Keratinocyte (primary cell): ENCODE data around the gene CHTOP. TPM values are rescaled to one million over a fixed set of nuclear protein-coding genes. Genes with fewer than 3 reads are reported as not detected.
A peak's percentile ranks its signal among the peaks of the same experiment; 100 is the strongest.

ENCODE experiments used
- DNase-seq: peaks from one replicate; pipeline ENCODE4 v3.0.0-alpha.2; 2011; ENCODE audit warnings: low read depth, missing footprints, low spot score
- FAIRE-seq: peaks from 2 replicates; lab custom pipeline; 2011; peaks lifted over from hg19 to GRCh38; lab: Jason Lieb, UNC
- H2AFZ ChIP-seq: 2 replicates; pipeline ENCODE4 v1.6.0; 2012; ENCODE audit warnings: low read length, control low read depth, inconsistent platforms; ENCODE audit not compliant: control insufficient read depth
- H3K27ac ChIP-seq: 2 replicates; pipeline ENCODE4 v1.5.1; 2011; ENCODE audit warnings: low read length; ENCODE audit not compliant: control insufficient read depth, insufficient read depth
- H3K27me3 ChIP-seq: 3 replicates; pipeline ENCODE4 v1.6.0; 2011; ENCODE audit warnings: low read length; ENCODE audit not compliant: control insufficient read depth, insufficient read depth; ENCODE audit errors: extremely low read depth
- H3K36me3 ChIP-seq, 2 experiments: 2 replicates in 1 of 2; 3 replicates in 1 of 2; pipeline ENCODE4 v1.5.1; 2011; ENCODE audit warnings: low read length in 2 of 2, mild to moderate bottlenecking in 1 of 2; ENCODE audit not compliant: control insufficient read depth in 2 of 2, insufficient read depth in 2 of 2; ENCODE audit errors: extremely low read depth in 1 of 2
- H3K4me1 ChIP-seq: 3 replicates; pipeline ENCODE4 v1.5.1; 2011; ENCODE audit warnings: low read length; ENCODE audit not compliant: control insufficient read depth, insufficient read depth; ENCODE audit errors: extremely low read depth
- H3K4me2 ChIP-seq: 3 replicates; pipeline ENCODE4 v1.6.0; 2011; ENCODE audit warnings: low read depth, low read length; ENCODE audit not compliant: control insufficient read depth, insufficient read depth; ENCODE audit errors: extremely low read depth
- H3K4me3 ChIP-seq, 3 experiments: fragments of 200-600 bp in 1 of 3; sonication (generic) in 1 of 3; 2 replicates in 2 of 3; 3 replicates in 1 of 3; pipeline ENCODE4 v1.5.1; 2011 to 2016; ENCODE audit warnings: low read length in 3 of 3, mild to moderate bottlenecking in 3 of 3, control low read depth in 2 of 3, inconsistent platforms in 1 of 3, low read depth in 1 of 3, mixed read lengths in 1 of 3, mixed run types in 1 of 3, moderate library complexity in 1 of 3; ENCODE audit not compliant: control insufficient read depth in 2 of 3, insufficient read depth in 2 of 3; ENCODE audit errors: extremely low read depth in 1 of 3
- H3K79me2 ChIP-seq: 2 replicates; pipeline ENCODE4 v1.6.0; 2012; ENCODE audit warnings: low read length; ENCODE audit not compliant: control insufficient read depth, insufficient read depth
- H3K9ac ChIP-seq: 3 replicates; pipeline ENCODE4 v1.6.0; 2011; ENCODE audit warnings: low read length; ENCODE audit not compliant: control insufficient read depth, insufficient read depth; ENCODE audit errors: extremely low read depth
- H3K9me1 ChIP-seq: 3 replicates; pipeline ENCODE4 v1.6.0; 2011; ENCODE audit warnings: low read length; ENCODE audit not compliant: control insufficient read depth, insufficient read depth; ENCODE audit errors: extremely low read depth
- H3K9me3 ChIP-seq: 2 replicates; pipeline ENCODE4 v1.5.1; 2012; ENCODE audit warnings: low read depth, low read length; ENCODE audit not compliant: control insufficient read depth
- H4K20me1 ChIP-seq: 3 replicates; pipeline ENCODE4 v1.6.0; 2011; ENCODE audit warnings: low read length; ENCODE audit not compliant: control insufficient read depth, insufficient read depth; ENCODE audit errors: extremely low read depth
- EZH2 ChIP-seq: IDR thresholded peaks from one replicate; pipeline ENCODE4 v1.6.1; 2012; ENCODE audit warnings: inconsistent platforms, mild to moderate bottlenecking, low read length, moderate library complexity
- dilution Hi-C: fragments of 300-500 bp; cut with MboI; formaldehyde crosslinking; loops from one replicate; pipeline ENCODE4 v1.7.0; 2020; ENCODE audit warnings: low sequenced_read_pairs; ENCODE audit not compliant: extremely low pct_ligation_motif_present
- polyA plus RNA-seq, 5 experiments: library from polyadenylated mRNA; depleted of rRNA in 3 of 5; stranded (reverse) in 3 of 5; stranded (forward) in 1 of 5; unstranded in 1 of 5; fragments of >200 nt; gene quantifications; 1 replicate in 1 of 5; 2 replicates in 3 of 5; 3 replicates in 1 of 5; pipeline versions ENCODE4 v1.2.1 to v1.2.3, GENCODE V29; 2011 to 2012; ENCODE audit warnings: missing spikeins in 2 of 5, low read depth in 1 of 5, low replicate concordance in 1 of 5
- TF ChIP-seq, protein P1 (sequence below), 3 experiments: IDR thresholded peaks in 1 of 3; conservative IDR thresholded peaks in 1 of 3; optimal IDR thresholded peaks in 1 of 3; 2 replicates in 2 of 3; 3 replicates in 1 of 3; pipeline versions ENCODE3 to v1.5.1; 2011; ENCODE audit warnings: low read length in 3 of 3, mild to moderate bottlenecking in 3 of 3, moderate library complexity in 2 of 3, control low read depth in 1 of 3, inconsistent platforms in 1 of 3; ENCODE audit not compliant: insufficient read depth in 2 of 3; ENCODE audit errors: extremely low read depth in 1 of 3

The CHTOP gene
- polyA plus RNA-seq, 1 donor (not counting 4 experiments of a cell fraction or from before 2014, with no cell fraction given), result 68.6 TPM

DNA sequence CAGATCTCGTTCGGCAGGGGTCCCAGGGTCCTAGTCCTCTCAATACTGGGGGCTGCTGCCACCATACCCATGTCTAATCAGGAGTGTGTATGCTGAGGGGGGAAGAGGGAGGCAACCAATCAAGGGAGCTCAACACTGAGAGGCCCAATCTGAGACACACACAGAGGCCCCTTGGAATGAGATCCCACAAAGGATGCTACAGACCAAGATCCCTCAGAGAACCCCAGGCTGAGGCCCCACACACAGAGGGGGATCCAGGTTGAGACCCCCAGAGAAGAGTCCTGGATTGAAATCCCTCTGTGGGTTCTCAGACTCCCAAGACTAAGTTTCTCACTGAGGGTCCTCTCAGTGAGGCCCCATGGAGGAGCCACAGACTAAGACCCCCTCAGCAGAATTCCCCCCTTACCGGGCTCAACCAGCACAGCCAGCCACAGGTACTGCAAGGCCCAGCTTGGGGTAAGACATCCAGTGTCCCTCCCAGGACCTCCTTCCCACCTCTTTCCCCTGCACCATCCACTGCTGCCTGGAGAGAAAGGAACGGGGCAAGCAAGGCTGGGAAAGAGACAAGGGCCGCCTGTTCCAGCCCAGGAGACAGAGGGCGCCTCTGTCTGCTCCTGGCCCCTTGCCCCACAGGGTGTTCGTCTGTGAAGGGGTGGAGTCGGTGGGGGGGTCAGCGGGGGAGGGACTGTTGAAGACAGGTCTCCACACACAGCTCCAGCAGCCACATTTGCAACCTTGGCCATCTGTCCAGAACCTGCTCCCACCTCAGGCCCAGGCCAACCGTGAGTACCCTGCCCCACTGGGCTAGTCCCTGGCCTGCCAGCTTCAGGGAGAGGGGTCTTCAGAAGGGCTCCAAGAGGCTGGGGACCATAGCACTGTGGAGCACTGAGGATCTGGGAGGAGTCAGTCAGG, 5.9 kb upstream of the CHTOP start, which contains the start of gene S100A1:
Gene S100A1, plus strand, starts transcription at position 720 of the 912 bp plus-strand sequence. CDS start 2,088 bp downstream, outside the sequence.
- Histone ChIP-seq H3K4me3 (peak within 1 kb of the TSS; percentile 56 to 92 (median 87)), H3K9me3 (no peaks in the 10 kb centered on the region), H2AFZ (peak within 1 kb of the TSS; percentile 79), H4K20me1 (no peaks in the 10 kb centered on the region), H3K4me2 (peak within 1 kb of the TSS; percentile 100), H3K9ac (peak within 1 kb of the TSS; percentile 98), H3K36me3 (peaks cover 12 to 15% of the 10 kb centered on the region in 2 experiments), H3K27me3 (no peaks in the 10 kb centered on the region), H3K4me1 (peaks cover 19% of the 10 kb centered on the region), H3K27ac (peak within 1 kb of the TSS; percentile 94), H3K9me1 (peaks cover 6% of the 10 kb centered on the region), H3K79me2 (peaks cover 17% of the 10 kb centered on the region)
- dilution Hi-C loops, result no loop called here
- DNase-seq (no peak), FAIRE-seq (no peak)
- TF ChIP-seq, protein P1, sequence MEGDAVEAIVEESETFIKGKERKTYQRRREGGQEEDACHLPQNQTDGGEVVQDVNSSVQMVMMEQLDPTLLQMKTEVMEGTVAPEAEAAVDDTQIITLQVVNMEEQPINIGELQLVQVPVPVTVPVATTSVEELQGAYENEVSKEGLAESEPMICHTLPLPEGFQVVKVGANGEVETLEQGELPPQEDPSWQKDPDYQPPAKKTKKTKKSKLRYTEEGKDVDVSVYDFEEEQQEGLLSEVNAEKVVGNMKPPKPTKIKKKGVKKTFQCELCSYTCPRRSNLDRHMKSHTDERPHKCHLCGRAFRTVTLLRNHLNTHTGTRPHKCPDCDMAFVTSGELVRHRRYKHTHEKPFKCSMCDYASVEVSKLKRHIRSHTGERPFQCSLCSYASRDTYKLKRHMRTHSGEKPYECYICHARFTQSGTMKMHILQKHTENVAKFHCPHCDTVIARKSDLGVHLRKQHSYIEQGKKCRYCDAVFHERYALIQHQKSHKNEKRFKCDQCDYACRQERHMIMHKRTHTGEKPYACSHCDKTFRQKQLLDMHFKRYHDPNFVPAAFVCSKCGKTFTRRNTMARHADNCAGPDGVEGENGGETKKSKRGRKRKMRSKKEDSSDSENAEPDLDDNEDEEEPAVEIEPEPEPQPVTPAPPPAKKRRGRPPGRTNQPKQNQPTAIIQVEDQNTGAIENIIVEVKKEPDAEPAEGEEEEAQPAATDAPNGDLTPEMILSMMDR (optimal IDR thresholded peaks at IDR 0.05 in 1 of 3, IDR thresholded peaks at IDR 0.05 in 1 of 3, conservative IDR thresholded peaks at IDR 0.05 in 1 of 3; ENCODE audit: extremely low read depth in 1 of 3, insufficient read depth in 2 of 3, low read length in 3 of 3), result peak in 1 of 3 experiments; percentile 35
- no peak for TF ChIP-seq EZH2

DNA sequence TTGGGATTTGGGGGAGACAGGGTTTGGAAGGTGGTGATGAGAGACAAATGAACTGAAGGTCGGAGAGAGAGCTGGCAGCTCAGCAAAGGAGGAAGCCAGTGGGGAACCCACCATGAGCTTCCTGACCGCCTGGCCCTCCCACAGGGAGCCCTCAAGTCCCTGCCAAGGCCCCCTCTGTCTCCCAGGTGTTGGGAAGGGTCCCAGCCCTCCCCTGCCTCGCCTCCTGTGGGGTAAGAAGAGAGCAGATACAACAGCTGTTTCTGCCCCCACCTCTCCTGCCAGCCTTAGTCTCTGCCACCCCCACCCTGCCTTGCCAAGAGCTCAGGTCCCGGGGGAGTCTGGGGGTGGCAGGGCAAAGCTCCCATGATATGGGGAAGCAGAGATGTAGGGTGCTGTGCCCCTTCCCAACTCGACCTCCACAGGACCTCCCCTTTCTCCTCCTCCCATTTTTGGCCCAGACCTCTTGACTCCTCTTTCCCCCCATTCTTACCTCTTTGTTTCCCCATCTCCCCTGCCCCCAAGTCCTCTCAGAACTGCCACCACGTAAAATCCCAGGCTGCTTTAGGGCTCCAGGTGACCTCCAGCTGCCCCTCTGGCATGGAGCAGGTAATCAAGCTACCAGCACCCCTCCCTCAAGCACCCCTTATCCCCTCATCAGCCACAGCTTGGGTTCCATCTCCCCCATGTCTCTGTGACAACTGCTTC, 5.1 kb upstream of the CHTOP start:
- no peak for DNase-seq
- H3K79me2 ChIP-seq, result peaks cover 17% of the 10 kb centered on the region
- no peak overlapping the region for H2AFZ ChIP-seq
- no peak overlapping the region for H3K27ac ChIP-seq
- H3K27me3 ChIP-seq, result no peaks in the 10 kb centered on the region
- peaks cover 6% of the 10 kb centered on the region for H3K9me1 ChIP-seq
- H3K4me3 ChIP-seq, result no peak overlapping the region
- peaks cover 8 to 15% of the 10 kb centered on the region in 2 experiments for H3K36me3 ChIP-seq
- no peak overlapping the region for H3K4me2 ChIP-seq
- no peaks in the 10 kb centered on the region for H4K20me1 ChIP-seq
- peaks cover 25% of the 10 kb centered on the region for H3K4me1 ChIP-seq
- no peak for FAIRE-seq
- H3K9ac ChIP-seq, result no peak overlapping the region
- H3K9me3 ChIP-seq, result no peaks in the 10 kb centered on the region
- dilution Hi-C loops, result no loop called here
- TF ChIP-seq EZH2, result no peak
- TF ChIP-seq, protein P1 (optimal IDR thresholded peaks at IDR 0.05 in 1 of 3, IDR thresholded peaks at IDR 0.05 in 1 of 3, conservative IDR thresholded peaks at IDR 0.05 in 1 of 3; ENCODE audit: extremely low read depth in 1 of 3, insufficient read depth in 2 of 3, low read length in 3 of 3), result no peak
